Endothelial cell of umbilical vein (primary cell): ENCODE results near the gene EHMT1.

Experiments used
- EZH2 ChIP-seq: IDR thresholded peaks from 2 replicates; pipeline ENCODE4 v1.6.1; 2012; ENCODE audit warnings: borderline replicate concordance, low read depth, mild to moderate bottlenecking, moderate library complexity, low read length, inconsistent platforms; ENCODE audit not compliant: severe bottlenecking
- FOS ChIP-seq: IDR thresholded peaks from 2 replicates; pipeline ENCODE4 v1.6.1; 2011; ENCODE audit warnings: mild to moderate bottlenecking, low read length, moderate library complexity, borderline replicate concordance; ENCODE audit not compliant: insufficient read depth
- GATA2 ChIP-seq: IDR thresholded peaks from 2 replicates; pipeline ENCODE4 v1.7.0; 2011; ENCODE audit warnings: low read depth, mild to moderate bottlenecking, moderate library complexity, mixed read lengths, low read length; ENCODE audit not compliant: insufficient read length, insufficient read depth
- JUN ChIP-seq: IDR thresholded peaks from 2 replicates; pipeline ENCODE4 v1.6.1; 2011; ENCODE audit warnings: borderline replicate concordance, low read depth; ENCODE audit not compliant: insufficient read length, insufficient read depth
- MYC ChIP-seq: IDR thresholded peaks from one replicate; pipeline ENCODE4 v1.6.1; 2011; ENCODE audit warnings: mild to moderate bottlenecking, low read depth, low read length
- POLR2A ChIP-seq: IDR thresholded peaks from 2 replicates; pipeline ENCODE4 v1.6.1; 2012; ENCODE audit warnings: low read depth, mild to moderate bottlenecking, control low read depth, low read length
- POLR2AphosphoS5 ChIP-seq: IDR thresholded peaks from 2 replicates; pipeline ENCODE4 v1.6.1; 2012; ENCODE audit warnings: low read depth, mild to moderate bottlenecking, control low read depth, low read length, moderate library complexity; ENCODE audit not compliant: insufficient read depth
- TF ChIP-seq, protein P1 (sequence below), 2 donors: IDR thresholded peaks; 1 replicate in 1 of 2; 2 replicates in 1 of 2; pipeline ENCODE4 v1.5.1; 2011; ENCODE audit warnings: low read length in 2 of 2, mild to moderate bottlenecking in 2 of 2, moderate library complexity in 2 of 2, control low read depth in 1 of 2, inconsistent platforms in 1 of 2, low read depth in 1 of 2; ENCODE audit not compliant: insufficient read depth in 1 of 2; ENCODE audit errors: extremely low read depth in 1 of 2
- TF ChIP-seq, protein P2 (sequence below): IDR thresholded peaks from 2 replicates; pipeline ENCODE4 v1.6.1; 2011; ENCODE audit not compliant: insufficient read depth, insufficient read length

DNA sequence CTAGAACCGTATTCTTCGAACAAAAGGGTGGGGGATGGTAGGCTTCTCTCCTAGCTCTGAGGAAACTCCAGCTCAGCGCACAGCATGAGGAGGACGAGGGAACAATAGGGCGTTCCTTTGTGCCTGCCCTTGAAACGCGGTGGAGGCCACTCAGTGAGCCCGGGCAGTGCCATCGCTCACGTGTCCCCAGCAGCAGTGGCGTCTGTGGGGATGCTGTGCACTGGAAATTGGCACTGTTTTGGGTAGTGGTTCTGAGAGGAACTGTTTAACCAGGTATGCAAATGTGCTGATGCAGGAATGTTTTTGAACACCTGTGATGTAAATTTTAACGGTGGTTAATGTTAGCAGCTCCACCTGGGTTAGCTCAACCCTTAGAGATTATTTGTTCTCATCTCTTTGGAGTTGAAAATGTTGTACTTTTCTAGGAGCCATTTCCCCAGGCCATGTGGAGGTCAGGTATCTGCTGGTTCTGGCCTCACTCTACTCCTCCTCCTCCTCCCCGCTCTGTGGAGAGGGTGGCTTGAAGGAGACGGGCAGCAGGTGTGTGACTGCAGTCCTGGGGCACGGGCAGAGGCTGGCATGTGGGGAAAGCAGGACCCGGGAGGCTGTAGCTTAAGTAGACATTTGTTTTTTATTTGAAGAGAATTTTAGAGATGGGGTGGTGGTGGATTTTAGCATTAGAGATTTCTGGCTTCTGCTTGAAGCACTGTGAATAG is 48.3 kb downstream of the EHMT1 start:
- TF ChIP-seq EZH2 (no peak), POLR2AphosphoS5 (no peak), POLR2A (no peak), MYC (peak; percentile 25), GATA2 (no peak), JUN (no peak), FOS (no peak)
- TF ChIP-seq, protein P1, sequence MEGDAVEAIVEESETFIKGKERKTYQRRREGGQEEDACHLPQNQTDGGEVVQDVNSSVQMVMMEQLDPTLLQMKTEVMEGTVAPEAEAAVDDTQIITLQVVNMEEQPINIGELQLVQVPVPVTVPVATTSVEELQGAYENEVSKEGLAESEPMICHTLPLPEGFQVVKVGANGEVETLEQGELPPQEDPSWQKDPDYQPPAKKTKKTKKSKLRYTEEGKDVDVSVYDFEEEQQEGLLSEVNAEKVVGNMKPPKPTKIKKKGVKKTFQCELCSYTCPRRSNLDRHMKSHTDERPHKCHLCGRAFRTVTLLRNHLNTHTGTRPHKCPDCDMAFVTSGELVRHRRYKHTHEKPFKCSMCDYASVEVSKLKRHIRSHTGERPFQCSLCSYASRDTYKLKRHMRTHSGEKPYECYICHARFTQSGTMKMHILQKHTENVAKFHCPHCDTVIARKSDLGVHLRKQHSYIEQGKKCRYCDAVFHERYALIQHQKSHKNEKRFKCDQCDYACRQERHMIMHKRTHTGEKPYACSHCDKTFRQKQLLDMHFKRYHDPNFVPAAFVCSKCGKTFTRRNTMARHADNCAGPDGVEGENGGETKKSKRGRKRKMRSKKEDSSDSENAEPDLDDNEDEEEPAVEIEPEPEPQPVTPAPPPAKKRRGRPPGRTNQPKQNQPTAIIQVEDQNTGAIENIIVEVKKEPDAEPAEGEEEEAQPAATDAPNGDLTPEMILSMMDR (IDR thresholded peaks at IDR 0.05; ENCODE audit: extremely low read depth in 1 of 2, insufficient read depth in 1 of 2, low read depth in 1 of 2, low read length in 2 of 2), result no peak
- TF ChIP-seq, protein P2, sequence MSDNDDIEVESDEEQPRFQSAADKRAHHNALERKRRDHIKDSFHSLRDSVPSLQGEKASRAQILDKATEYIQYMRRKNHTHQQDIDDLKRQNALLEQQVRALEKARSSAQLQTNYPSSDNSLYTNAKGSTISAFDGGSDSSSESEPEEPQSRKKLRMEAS, result no peak
